ENCODE data around the gene STAT6.
A peak's percentile ranks its signal among the peaks of the same experiment; 100 is the strongest.
"Not testable (repeated sequence)": the region's sequence is repeated elsewhere in the genome, so short reads cannot be mapped to it uniquely, and the experiment has no call there.

The STAT6 gene

DNA sequence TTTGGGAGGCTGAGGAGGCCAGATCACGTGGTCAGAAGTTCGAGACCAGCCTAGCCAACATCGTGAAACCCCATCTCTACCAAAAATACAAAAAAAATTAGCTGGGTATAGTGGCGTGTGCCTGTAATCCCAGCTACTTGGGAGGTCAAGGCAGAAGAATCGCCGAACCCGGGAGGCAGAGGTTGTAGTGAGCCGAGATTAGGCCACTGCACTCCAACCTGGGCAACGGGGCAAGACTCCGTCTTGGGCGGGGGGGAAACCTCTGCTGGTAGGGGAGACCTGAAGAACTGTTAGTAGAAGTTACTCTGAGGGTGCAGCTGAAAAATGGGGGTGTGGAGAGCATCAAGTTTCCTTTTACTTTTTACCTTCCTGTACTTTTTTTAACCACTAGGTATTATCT lies 14.9 kb upstream of the STAT6 start:
- TF ChIP-seq, protein P1, sequence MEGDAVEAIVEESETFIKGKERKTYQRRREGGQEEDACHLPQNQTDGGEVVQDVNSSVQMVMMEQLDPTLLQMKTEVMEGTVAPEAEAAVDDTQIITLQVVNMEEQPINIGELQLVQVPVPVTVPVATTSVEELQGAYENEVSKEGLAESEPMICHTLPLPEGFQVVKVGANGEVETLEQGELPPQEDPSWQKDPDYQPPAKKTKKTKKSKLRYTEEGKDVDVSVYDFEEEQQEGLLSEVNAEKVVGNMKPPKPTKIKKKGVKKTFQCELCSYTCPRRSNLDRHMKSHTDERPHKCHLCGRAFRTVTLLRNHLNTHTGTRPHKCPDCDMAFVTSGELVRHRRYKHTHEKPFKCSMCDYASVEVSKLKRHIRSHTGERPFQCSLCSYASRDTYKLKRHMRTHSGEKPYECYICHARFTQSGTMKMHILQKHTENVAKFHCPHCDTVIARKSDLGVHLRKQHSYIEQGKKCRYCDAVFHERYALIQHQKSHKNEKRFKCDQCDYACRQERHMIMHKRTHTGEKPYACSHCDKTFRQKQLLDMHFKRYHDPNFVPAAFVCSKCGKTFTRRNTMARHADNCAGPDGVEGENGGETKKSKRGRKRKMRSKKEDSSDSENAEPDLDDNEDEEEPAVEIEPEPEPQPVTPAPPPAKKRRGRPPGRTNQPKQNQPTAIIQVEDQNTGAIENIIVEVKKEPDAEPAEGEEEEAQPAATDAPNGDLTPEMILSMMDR (IDR thresholded peaks at IDR 0.05; ENCODE audit: low read depth, low read length, missing control alignments): no peak
- no peak for DNase-seq (ENCODE audit: low read depth)
- H3K4me3 ChIP-seq (ENCODE audit: low read depth, low read length): no peak overlapping the region

DNA sequence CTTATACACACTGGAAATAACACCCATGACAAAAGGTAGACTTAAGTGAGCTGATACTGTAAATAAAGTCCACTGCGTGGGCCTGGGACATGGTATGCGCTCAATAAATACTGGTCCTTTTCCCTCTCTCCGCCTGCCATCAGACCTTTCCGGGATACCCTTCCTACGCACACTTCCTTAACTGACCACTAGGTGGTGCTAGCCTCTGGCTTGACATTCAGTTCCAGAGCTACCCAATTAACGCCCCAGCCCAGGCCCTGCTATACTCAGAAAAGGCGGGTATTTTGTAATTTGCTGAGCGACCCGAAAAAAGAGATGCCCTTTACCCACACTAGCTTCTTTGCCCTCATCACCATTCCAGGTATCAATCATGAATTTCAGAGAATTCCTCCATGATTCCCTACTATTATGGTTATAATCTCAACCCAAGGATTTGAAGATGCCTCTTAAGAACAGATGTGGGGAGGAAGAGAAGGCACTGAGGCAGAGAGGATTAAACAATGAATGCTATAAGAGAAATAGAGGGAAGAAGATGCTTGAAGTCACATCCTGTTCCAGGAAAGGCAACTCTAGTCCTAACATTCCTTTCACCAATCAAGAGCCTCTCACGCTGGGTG lies 13.2 kb upstream of the STAT6 start:
- DNase-seq (ENCODE audit: low read depth): no peak
- H3K4me3 ChIP-seq (ENCODE audit: low read depth, low read length): no peak overlapping the region
- TF ChIP-seq, protein P1 (IDR thresholded peaks at IDR 0.05; ENCODE audit: low read depth, low read length, missing control alignments): peak; percentile 93

DNA sequence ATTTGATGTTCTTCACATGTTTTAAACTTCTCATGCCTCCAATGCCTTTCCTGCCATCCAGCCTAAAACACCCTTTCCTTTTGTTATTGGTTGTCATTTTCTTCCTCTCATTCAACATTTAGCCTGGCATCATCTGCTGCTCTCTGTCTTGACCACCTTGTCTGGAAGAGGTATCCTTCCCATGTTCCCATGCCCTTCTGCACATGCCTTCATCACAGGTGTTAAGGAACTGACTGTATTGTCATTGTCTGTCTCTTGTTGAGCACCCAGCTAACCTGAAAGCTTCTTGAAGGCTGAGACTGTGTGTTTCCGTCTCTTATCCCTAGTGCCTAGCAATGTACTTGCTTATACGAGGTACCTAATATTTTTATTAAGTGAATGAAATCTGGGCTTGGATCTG lies 12.7 kb upstream of the STAT6 start:
- H3K4me3 ChIP-seq (ENCODE audit: low read depth, low read length): no peak overlapping the region
- no peak for DNase-seq (ENCODE audit: low read depth)
- TF ChIP-seq, protein P1 (IDR thresholded peaks at IDR 0.05; ENCODE audit: low read depth, low read length, missing control alignments): no peak

DNA sequence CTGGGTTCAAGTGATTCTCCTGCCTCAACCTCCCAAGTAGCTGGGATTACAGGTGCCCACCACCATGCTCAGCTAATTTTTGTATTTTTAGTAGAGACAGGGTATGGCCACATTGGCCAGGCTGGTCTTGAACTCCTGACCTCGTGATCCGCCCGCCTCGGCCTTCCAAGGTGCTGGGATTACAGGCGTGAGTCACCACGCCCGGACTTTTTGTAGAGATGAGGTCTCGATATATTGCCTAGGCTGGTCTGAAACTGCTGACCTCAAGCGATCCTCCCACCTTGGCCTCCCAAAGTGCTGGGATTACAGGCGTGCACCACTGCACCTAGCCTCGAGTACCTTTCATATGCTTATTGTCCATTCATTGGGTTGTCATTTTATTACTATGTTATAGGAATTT lies 9.6 kb upstream of the STAT6 start:
- DNase-seq (ENCODE audit: low read depth); H3K4me3 ChIP-seq (ENCODE audit: low read depth, low read length): not testable (repeated sequence)

DNA sequence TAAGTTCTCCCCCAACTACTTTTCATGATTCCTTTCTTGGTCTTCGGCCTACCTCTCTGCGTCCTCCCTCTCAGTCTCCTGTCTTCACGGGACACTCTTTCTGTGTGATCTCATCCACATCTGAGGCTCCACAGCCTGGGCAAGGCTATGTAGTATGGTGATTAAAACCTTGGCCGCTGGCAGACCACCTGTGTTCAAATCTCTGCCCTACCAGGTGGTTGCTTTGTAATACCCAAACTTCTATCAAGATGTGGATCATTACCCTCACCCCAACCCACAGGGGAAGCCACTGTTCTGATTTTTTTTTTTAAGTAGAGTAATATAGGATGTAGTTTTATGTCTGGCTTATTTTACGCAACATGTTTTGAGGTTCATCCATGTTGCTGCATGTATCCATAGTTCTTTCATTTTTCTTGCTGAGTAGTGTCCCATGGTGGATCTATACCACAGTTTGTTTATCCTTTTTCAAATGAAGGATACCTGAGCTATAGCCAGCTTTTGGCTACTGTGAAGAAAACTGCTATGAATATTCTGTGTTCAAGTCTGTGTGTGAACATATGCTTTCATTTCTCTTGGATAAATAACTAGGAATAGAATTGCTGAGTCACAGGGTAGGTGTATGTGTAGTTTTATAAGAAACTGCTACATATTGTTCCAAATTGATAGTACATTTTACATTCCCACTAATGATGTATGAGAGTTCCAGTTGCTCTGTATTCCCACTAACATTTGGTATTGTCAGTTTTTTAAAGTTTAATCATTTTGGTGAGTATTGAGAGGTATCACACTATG lies 8.3 kb upstream of the STAT6 start:
- TF ChIP-seq, protein P1 (IDR thresholded peaks at IDR 0.05; ENCODE audit: low read depth, low read length, missing control alignments): no peak

DNA sequence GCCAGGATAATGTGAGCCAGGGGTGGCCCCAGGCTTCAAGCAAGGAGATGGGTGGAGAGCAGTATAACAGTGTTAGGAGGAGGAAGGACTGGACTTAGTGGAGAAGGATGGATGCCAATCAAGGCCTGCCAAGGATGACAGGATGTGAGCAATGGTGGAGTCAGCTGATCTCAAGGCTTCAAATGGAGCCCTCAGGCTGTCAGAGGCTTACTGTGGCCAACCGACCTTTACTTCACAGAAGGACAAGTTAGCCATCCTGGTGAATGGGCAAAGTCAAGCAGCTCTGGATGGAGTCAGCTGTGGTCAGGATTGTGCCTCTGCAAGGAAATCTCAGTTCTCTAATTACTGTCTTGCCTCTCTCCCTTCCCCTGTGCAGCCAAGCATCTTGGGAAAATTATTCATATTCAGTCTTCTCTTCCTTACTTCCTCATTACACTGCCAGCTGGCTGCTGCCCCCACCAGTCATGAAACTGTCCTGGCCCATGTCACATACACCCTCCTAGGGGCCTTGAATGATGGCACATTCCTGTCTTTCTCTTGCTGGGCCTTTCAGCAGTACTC lies 7.6 kb upstream of the STAT6 start:
- H3K4me3 ChIP-seq (ENCODE audit: low read depth, low read length): no peak overlapping the region
- TF ChIP-seq, protein P1 (IDR thresholded peaks at IDR 0.05; ENCODE audit: low read depth, low read length, missing control alignments): no peak
- DNase-seq (ENCODE audit: low read depth): no peak

More for the DNA sequence above, 8.3 kb upstream of the STAT6 start:
- DNase-seq (ENCODE audit: low read depth): no peak
- H3K4me3 ChIP-seq (ENCODE audit: low read depth, low read length): no peak overlapping the region

DNA sequence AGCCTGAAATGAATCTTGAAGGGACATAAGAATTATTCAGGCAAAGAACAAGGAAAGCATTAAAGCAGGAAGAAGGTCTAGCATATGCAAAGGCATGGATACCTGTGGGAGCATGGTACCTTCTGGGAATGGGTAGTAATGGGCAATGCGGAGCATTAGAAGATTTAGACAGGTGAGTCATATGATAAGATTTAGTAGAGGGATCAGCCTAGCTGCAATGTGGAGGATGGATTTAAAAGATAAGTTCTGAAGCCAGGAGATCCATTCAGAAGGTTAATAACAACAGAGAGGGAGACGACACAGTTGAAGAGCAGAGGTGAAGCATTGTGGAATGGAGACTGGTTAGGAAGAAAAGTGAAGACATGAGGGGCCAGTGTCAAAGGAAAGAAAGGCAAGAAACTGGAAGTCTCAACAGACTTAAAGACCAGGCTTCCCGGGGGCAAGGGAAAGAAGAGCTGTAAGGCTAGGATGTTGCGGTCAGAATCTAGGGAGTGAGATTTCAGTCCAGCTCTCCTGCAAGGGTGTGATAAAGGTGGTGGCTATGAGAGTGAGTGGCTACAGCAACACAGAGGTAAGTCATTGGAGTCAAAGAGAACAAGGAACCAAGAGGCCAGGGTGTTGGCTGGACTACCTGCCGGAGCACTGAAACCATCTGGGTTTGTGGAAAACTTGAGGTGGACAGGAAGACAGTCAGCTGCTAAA lies 5.6 kb upstream of the STAT6 start:
- DNase-seq (ENCODE audit: low read depth): no peak
- TF ChIP-seq, protein P1 (IDR thresholded peaks at IDR 0.05; ENCODE audit: low read depth, low read length, missing control alignments): no peak
- H3K4me3 ChIP-seq (ENCODE audit: low read depth, low read length): no peak overlapping the region
